ENCODE data around the gene CC2D2B.
"Not testable (repeated sequence)": the region's sequence is repeated elsewhere in the genome, so short reads cannot be mapped to it uniquely, and the experiment has no call there.

Gene CC2D2B

DNA sequence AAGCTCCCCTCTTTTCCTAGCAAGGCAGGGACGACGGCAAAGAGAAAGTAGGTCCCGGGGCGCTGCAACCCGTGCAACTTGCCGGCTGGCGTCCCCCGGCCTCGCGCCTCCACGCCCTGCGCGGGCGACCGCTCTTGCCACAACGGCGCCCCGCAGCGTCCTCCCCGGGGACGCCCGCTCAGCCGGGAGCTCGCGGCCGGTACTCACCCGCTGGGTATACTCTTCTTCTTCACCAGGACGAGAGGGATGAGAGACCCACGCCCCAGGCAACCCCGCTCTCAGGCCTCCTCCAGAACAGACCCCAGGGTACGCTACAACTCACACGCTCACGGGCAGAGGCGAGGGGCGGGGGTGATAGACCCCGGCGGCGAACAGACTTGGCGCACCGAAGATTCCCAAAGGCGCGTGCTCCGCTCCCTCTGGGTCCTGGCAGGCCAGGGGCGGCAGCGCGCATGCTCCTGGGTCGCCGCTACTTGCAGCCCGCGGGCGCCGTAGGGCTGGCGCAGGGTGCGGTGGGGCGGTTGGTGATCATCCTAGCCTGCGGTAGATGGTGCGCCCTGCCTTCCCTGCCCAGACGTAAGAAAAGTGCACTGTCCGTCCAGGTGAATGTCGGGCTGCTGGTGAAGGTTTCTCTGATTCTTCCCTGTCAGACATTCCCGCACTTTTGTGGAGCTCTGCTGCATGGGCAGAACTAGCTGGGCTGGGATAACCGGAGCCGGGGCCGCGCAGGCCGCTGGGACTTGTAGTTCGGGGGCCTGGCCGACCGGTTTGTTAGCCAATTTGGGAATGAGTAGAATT is at the start of gene CC2D2B:
Gene CC2D2B, plus strand, starts transcription at position 520 of the 798 bp plus-strand sequence. CDS start 3,349 bp downstream, outside the sequence.
- peak; percentile 64 for DNase-seq

- DNase-seq = no peak
Observed at GRCh38 chr10:95860166-95860940, 47.4 kb upstream of the CC2D2B start.

DNA sequence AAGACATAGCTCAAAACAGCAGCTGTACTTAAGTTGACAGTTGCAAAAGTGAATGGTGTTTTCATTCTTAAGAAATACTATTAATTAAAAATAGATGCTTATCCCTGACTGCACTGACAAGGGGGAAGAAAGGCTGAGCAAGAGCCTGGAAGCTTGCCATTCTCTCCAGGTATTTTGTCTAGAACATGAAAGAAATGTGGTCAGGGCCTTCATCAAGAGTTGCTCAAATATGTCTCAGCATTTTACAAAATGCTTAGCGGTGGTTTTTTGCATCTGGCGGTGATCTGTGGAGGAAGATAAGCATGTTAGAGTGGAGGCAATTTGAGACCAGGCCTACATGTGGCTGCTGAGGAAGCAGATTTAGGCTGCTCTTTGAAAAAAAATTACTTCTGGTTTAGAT is 46.4 kb upstream of the CC2D2B start:
- no peak for DNase-seq

GRCh38 chr10:95864906-95865813 is 42.6 kb upstream of the CC2D2B start:
- DNase-seq = peak; percentile 12 to 15

GRCh38 chr10:95865814-95866466 is 41.8 kb upstream of the CC2D2B start:
- DNase-seq = no peak

DNA sequence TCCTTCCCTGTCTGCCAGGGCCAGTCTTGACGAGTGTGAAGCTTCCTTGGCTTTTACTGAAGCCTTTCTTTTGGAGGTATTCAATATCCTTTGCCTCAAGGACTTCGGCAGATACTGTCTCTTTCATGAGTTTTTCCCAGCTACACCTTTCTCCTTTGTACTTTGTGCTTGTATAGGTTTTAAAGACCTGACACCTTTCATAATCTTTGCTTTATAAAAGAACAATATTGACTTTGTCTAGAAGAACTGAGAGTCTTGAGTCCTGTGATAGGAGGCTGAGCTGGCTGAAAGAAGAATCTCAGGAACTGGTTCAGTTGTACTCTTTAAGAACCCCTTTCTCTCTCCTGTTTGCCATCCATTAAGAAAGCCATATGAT is 41.3 kb upstream of the CC2D2B start:
- no peak for DNase-seq

- no peak for DNase-seq
Observed at GRCh38 chr10:95867866-95868265, 39.9 kb upstream of the CC2D2B start.

GRCh38 chr10:95872158-95872711 is 35.5 kb upstream of the CC2D2B start:
- DNase-seq = no peak

DNA sequence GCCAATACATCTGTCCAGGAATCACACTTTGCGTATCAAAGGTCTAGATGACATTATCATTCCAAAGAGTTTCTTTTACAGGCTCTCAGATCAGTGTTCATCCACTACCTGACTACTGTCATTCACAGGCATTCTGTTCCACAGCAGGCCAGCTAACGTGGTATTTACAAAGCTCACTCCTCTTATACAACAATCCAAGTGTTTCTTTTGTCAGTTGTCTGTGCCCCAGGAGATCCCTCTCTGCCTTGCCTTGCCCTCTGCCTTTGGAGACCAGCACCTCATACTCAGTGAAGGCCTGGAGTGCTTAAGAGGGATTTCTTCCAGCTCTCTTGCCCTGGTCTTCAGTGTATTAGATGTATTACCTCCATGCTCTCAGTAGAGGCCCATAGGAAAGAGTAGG is 34.6 kb upstream of the CC2D2B start:
- no peak for DNase-seq

DNA sequence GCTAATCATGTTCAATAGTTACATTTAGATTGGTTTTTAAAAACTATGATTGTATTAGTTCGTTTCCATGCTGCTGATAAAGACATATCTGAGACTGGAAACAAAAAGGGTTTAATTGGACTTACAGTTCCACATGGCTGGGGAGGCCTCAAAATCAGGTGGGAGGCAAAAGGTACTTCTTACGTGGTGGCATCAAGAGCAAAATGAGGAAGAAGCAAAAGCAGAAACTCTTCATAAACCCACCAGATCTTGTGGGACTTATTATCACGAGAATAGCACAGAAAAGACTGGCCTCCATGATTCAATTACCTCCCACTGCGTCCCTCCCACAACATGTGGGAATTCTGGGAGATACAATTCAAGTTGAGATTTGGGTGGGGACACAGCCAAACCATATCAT is 34.1 kb upstream of the CC2D2B start:
- DNase-seq = no peak

DNA sequence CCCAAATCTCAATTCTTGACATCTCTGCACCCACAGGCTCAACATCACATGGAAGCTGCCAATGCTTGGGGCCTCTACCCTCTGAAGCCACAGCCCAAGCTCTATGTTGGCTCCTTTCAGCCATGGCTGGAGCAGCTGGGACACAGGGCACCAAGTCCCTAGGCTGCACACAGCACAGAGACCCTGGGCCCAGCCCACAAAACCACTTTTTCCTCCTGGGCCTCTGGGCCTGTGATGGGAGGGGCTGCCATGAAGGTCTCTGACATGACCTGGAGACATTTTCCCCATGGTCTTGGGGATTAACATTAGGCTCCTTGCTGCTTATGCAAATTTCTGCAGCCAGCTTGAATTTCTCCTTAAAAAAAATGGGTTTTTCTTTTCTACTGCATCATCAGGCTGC is 33.0 kb upstream of the CC2D2B start:
- DNase-seq = not testable (repeated sequence)

DNA sequence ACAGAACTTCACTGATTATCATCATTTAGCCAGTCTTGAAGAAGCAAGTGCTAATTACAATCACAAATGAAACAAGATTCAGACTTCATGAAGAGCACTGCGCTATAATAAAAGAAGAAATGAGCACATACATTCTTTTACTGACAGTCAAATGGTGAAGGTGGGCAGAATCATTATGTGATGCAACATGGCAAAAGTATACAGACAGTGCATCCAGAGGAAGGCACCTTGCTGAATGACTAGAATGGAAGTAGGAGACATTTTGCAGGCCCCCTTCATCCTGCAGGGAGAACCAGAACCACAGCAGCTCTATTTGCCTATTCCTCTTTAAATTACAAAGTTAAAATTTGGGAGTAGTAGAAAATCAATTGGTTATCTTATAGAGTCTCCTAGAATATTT is 31.0 kb upstream of the CC2D2B start:
- DNase-seq = no peak

GRCh38 chr10:95877881-95878280 is 29.9 kb upstream of the CC2D2B start:
- DNase-seq = no peak

DNA sequence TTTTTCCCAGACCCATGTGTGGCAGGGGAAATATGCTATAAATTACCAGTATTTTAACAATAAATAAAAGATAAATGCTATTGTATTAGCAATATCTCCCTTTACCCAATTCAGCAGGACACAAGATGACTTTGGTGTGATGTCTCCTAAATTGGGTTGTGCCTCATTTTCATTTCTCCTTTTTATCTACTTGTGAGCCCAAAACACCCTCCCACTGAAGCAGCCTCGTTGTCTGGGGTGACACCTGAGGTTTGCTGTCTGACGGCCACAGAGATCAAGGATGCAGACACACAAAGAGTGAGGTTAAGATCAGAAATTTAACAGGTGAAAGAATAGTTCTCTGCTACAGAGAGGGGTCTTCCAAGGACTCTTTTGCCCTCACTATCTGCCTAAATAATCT is 27.1 kb upstream of the CC2D2B start:
- no peak for DNase-seq

DNA sequence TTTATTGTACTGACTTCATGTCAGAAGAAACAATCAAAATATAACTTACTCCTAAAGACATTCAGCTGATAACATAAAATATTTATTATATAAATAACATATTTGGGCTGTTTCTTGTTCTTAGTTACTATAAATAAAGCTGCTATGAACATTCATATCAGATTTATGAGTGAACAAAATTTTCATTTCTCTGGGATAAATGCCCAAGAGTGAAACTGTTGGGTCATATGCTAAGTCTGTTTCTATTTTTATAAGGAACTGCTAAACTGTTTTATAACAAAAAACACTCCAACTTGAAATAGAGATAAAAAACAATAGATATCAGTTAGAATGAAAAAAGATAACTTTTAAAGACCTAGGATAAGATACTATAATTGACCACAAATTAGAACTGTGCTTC is 26.5 kb upstream of the CC2D2B start:
- no peak for DNase-seq

- DNase-seq = no peak
Observed at GRCh38 chr10:95889830-95890229, 17.9 kb upstream of the CC2D2B start.

- DNase-seq = no peak
Observed at GRCh38 chr10:95896071-95896850, 11.5 kb upstream of the CC2D2B start.

DNA sequence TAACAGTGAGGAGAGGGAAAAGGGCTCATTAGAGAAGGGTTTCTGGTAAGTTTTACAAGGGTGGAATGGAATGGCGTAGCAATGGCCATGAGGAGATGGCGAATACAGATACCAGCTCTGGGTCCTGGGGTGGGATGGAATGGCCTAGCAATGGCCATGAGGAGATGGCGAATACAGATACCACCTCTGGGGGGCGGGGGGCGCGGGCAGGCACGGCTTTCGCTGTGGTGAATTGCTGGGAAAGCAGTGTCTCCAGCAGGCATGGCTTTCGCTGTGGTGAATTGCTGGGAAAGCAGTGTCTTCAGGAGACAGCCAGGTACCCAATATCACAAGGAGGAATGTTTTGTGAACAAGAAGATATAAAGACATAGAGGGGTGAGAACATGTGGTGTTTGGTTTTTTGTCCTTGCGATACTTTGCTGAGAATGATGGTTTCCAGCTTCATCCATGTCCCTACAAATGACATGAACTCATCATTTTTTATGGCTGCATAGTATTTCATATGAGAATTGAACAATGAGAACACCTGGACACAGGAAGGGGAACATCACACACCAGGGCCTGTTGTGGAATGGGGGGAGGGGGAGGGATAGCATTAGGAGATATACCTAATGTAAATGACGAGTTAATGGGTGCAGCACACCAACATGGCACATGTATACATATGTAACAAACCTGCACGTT is 1.7 kb upstream of the CC2D2B start:
- DNase-seq = not testable (repeated sequence)

DNA sequence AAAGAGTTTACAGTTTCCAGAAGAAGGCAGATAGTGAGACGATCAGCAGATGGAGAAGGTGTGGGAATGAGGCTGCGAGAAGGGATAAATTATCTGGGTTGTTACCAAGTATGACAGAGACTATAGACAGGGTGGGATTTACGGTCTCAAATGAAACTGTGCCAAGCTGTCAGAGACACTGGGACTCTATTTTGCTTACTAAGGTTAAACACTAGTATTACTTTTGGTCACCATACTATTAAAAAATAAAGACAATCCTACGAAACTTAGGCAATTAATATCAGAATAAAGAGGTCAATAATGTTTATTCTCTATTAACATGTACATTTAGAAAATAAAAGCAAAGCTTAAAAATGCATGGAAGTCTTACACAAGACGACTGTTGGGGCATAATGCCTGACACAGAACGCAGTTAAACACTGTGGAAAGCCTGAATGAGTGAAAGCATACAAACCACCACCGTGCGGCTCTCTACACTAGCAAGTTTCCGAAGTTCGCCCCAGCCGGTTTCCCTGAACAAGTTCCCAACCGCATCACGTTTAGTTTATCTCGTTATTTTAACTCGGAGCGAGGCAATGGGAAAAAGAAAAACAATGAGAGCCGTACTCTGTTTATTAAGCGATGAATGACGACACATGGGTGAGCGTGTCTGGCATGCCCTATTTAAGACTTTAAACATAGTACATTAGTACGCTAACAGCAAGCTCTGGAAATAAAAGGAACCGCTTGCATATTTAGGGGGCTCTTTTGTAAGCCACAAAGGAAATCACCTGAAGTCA is 909 bp upstream of the CC2D2B start:
- peak; percentile 32 to 37 for DNase-seq

- DNase-seq = no peak
Observed at GRCh38 chr10:95908450-95908849, 675 bp downstream of the CC2D2B start.
